ENCODE data around the gene LNX1.
A peak's percentile ranks its signal among the peaks of the same experiment; 100 is the strongest.

The LNX1 gene

DNA sequence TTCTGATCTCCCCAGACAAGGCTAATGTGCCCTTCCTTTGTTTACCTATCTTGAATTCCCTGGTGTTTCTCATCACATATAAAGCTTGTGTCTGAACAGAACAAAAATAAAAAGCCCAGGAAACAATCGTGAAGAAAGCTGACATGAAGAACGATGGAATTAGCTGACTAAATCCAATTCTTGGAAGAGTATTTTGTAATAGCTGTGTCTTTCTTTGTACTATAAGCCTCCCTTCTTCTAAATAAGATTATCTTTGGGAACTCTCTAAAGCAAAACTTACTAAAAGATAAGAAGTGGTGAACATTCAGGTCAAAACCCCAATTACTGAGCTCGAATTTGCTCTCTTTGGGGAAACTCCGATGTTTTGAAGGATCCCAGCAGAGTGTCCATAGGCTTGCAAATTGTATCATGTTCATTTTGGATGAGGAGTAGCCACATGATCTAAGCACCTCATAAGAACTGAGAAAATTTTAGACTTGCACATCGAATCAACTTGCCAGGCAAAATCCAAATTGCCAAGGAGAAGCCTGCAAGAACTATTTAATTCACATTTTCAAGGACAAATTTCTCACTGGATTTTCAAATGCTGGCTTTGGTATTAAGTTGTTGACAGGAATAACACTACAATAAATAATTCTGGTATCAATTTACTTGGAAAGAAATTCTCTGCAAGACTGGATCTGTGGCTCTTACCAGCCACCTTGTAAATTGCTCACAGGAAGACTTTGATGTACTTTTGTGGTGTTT, 106.2 kb downstream of the LNX1 start:
- DNase-seq (ENCODE audit: extremely low read depth, low read depth), result no peak
- TF ChIP-seq CTCF (IDR thresholded peaks at IDR 0.05; ENCODE audit: low read depth, low read length), result no peak

DNA sequence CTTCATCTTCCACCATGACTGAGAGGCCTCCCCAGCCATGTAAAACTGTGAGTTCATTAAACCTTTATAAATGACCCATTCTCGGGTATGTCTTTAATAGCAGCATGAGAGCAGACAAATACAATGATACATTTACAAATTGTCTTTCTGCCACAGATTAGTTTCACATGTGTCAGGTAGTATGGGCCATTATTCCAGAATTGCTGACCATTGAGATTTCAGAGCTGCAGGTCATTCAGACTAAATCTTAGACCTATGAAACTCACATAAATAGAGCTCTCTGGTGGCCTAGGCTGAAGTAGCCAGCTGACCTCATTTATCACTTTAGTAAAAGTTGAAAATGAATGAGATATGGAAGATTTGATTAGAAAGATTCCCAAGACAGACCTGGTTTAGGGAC, 108.0 kb downstream of the LNX1 start:
- TF ChIP-seq CTCF (IDR thresholded peaks at IDR 0.05; ENCODE audit: low read depth, low read length), result no peak
- no peak for DNase-seq (ENCODE audit: extremely low read depth, low read depth)

GRCh38 chr4:53481586-53481985, 109.7 kb downstream of the LNX1 start:
- TF ChIP-seq CTCF (IDR thresholded peaks at IDR 0.05; ENCODE audit: low read depth, low read length), result no peak
- no peak for DNase-seq (ENCODE audit: extremely low read depth, low read depth)

DNA sequence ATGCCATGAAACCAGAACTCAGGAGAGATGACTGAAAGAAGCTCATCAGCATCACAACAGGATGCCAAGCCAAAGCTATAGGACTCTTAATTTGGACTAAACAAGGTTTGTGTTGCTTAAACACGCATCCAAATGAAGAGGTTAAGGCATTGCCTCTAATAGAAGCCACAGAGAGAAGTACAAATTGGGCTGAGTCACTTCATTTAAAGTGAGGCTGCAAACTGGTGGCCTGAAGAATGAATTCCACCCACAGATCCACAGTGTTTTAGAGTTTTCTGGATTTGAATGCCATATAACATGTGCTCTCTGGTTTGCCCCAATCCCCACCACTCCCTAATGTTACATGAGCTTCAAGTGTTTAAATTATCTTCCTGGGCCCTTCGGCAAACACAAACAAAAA, 110.4 kb downstream of the LNX1 start:
- TF ChIP-seq CTCF (IDR thresholded peaks at IDR 0.05; ENCODE audit: low read depth, low read length), result no peak
- no peak for DNase-seq (ENCODE audit: extremely low read depth, low read depth)

GRCh38 chr4:53479736-53480525, 111.4 kb downstream of the LNX1 start:
- no peak for TF ChIP-seq CTCF (IDR thresholded peaks at IDR 0.05; ENCODE audit: low read depth, low read length)
- DNase-seq (ENCODE audit: extremely low read depth, low read depth), result no peak

- no peak for TF ChIP-seq CTCF (IDR thresholded peaks at IDR 0.05; ENCODE audit: low read depth, low read length)
Measured at GRCh38 chr4:53478671-53479456, 112.4 kb downstream of the LNX1 start.

More at GRCh38 chr4:53478671-53479456, 112.4 kb downstream of the LNX1 start:
- DNase-seq (ENCODE audit: extremely low read depth, low read depth), result peak; percentile 57

All from AG09319 (cell line).